Gastroesophageal sphincter (tissue), 4 donors: ENCODE results near the gene RABGAP1. TPM values are rescaled to one million over a fixed set of nuclear protein-coding genes. Genes with fewer than 3 reads are reported as not detected.

ENCODE experiments used
- ATAC-seq: fragments of 150-250 bp; one replicate; pipeline ENCODE4 v1.9.1; 2016; ENCODE audit warnings: mild to moderate bottlenecking, moderate library complexity
- H3K27ac ChIP-seq, 4 donors: fragments of 200-600 bp; sonication (generic) in 3 of 4; 1 replicate in 3 of 4; 2 replicates in 1 of 4; pipeline ENCODE4 v1.5.1; 2016 to 2019
- H3K27me3 ChIP-seq: fragments of 200-600 bp; sonication (generic); one replicate; pipeline ENCODE4 v1.5.1; 2019
- H3K36me3 ChIP-seq, 2 donors: fragments of 200-600 bp; sonication (generic); one replicate each; pipeline ENCODE4 v1.5.1; 2019; ENCODE audit warnings: control low read depth in 1 of 2
- H3K4me1 ChIP-seq, 3 donors: fragments of 200-600 bp; sonication (generic); 1 replicate in 2 of 3; 2 replicates in 1 of 3; pipeline ENCODE4 v1.5.1; 2016 to 2019; ENCODE audit warnings: control low read depth in 2 of 3
- H3K4me3 ChIP-seq, 2 donors: fragments of 200-600 bp; sonication (generic); one replicate each; pipeline ENCODE4 v1.5.1; 2019; ENCODE audit warnings: mild to moderate bottlenecking in 1 of 2, moderate library complexity in 1 of 2
- H3K9me3 ChIP-seq, 3 donors: fragments of 200-600 bp; sonication (generic); one replicate each; pipeline ENCODE4 v1.5.1; 2017 to 2019; ENCODE audit warnings: control low read depth in 2 of 3
- CTCF ChIP-seq, 4 experiments: fragments of 200-600 bp in 2 of 4; fragments of 450-650 bp in 2 of 4; sonication (generic) in 1 of 4; IDR thresholded peaks; one replicate each; pipeline ENCODE4 v1.5.1; 2017 to 2019; ENCODE audit warnings: antibody characterized with exemption in 4 of 4, mild to moderate bottlenecking in 2 of 4, moderate library complexity in 2 of 4
- EP300 ChIP-seq: sonication (generic); formaldehyde crosslinking; IDR thresholded peaks from one replicate; pipeline ENCODE4 v1.6.1; 2017; ENCODE audit warnings: antibody characterized with exemption, mild to moderate bottlenecking
- POLR2A ChIP-seq, 2 donors: fragments of 450-650 bp; IDR thresholded peaks; one replicate each; pipeline ENCODE4 v1.6.1; 2017; ENCODE audit warnings: antibody characterized with exemption in 2 of 2, mild to moderate bottlenecking in 2 of 2, moderate library complexity in 1 of 2
- POLR2AphosphoS5 ChIP-seq: sonication (generic); formaldehyde crosslinking; IDR thresholded peaks from one replicate; pipeline ENCODE4 v1.6.1; 2017; ENCODE audit warnings: antibody characterized with exemption
- WGBS, 2 donors: methylation state at CpG; one replicate each; pipeline ENCODE4 v1.1.5; 2018; ENCODE audit warnings: low coverage in 1 of 2; 5-methylcytosine and 5-hydroxymethylcytosine counted together
- total RNA-seq, 4 donors: library from RNA; depleted of rRNA; stranded (reverse); fragments of >200 nt; gene quantifications; one replicate each; pipeline ENCODE4 v1.1.0, GENCODE V29; 2016

Gene RABGAP1
- total RNA-seq, 4 donors from 2014 or later: 61.2 to 139 (median 82.9) TPM

GRCh38 chr9:123087359-123087888 lies 146.6 kb downstream of the RABGAP1 start:
- H3K27ac ChIP-seq: no peak overlapping the region
- no peaks in the 10 kb centered on the region for H3K9me3 ChIP-seq
- peaks cover 0 to 31% (median 5%) of the 10 kb centered on the region in 3 donors for H3K4me1 ChIP-seq
- H3K4me3 ChIP-seq: no peak overlapping the region
- no peaks in the 10 kb centered on the region for H3K27me3 ChIP-seq
- peaks cover 0 to 96% of the 10 kb centered on the region in 2 donors for H3K36me3 ChIP-seq
- TF ChIP-seq EP300 (no peak), POLR2AphosphoS5 (no peak), CTCF (IDR thresholded peaks at IDR 0.05) (no peak), POLR2A (IDR thresholded peaks at IDR 0.05) (no peak)
- WGBS, 2 donors: 92 to 100% methylated on average over 2 to 3 of the region's 4 CpGs
- no peak for ATAC-seq

GRCh38 chr9:123089040-123089439 lies 148.2 kb downstream of the RABGAP1 start:
- no peak for TF ChIP-seq EP300
- no peak for TF ChIP-seq CTCF (IDR thresholded peaks at IDR 0.05)
- TF ChIP-seq POLR2A (IDR thresholded peaks at IDR 0.05): no peak
- no peak for TF ChIP-seq POLR2AphosphoS5
- H3K27ac ChIP-seq: peak overlapping the region in 1 of 4 donors; percentile 12
- ATAC-seq: no peak

GRCh38 chr9:123089790-123090189 lies 149.0 kb downstream of the RABGAP1 start:
- Histone ChIP-seq H3K4me1 (peaks cover 0 to 31% (median 5%) of the 10 kb centered on the region in 3 donors), H3K27ac (peak overlapping the region in 1 of 4 donors; percentile 42), H3K27me3 (no peaks in the 10 kb centered on the region), H3K4me3 (no peak overlapping the region), H3K9me3 (no peaks in the 10 kb centered on the region), H3K36me3 (peaks cover 0 to 94% of the 10 kb centered on the region in 2 donors)
- WGBS, 2 donors: 93 to 94% methylated on average over 4 to 5 of the region's 5 CpGs
- ATAC-seq: no peak
- no peak for TF ChIP-seq EP300
- TF ChIP-seq POLR2AphosphoS5: no peak
- no peak for TF ChIP-seq POLR2A (IDR thresholded peaks at IDR 0.05)
- no peak for TF ChIP-seq CTCF (IDR thresholded peaks at IDR 0.05)

More at GRCh38 chr9:123089040-123089439, 148.2 kb downstream of the RABGAP1 start:
- Histone ChIP-seq H3K9me3 (no peaks in the 10 kb centered on the region), H3K4me1 (peaks cover 0 to 31% (median 5%) of the 10 kb centered on the region in 3 donors), H3K36me3 (peaks cover 0 to 96% of the 10 kb centered on the region in 2 donors), H3K4me3 (no peak overlapping the region), H3K27me3 (no peaks in the 10 kb centered on the region)
- WGBS, 2 donors: 92% methylated on average over 1 of the region's 1 CpG; no CpG with 5 or more reads in 1 of the 2 donors

- Histone ChIP-seq H3K9me3 (no peaks in the 10 kb centered on the region), H3K27ac (peak overlapping the region in 1 of 4 donors; percentile 42), H3K36me3 (peaks cover 0 to 94% of the 10 kb centered on the region in 2 donors), H3K4me1 (peaks cover 0 to 31% (median 5%) of the 10 kb centered on the region in 3 donors), H3K27me3 (no peaks in the 10 kb centered on the region), H3K4me3 (no peak overlapping the region)
- WGBS, 2 donors: 56 to 68% methylated on average over 8 of the region's 8 CpGs
- TF ChIP-seq CTCF (IDR thresholded peaks at IDR 0.05): no peak
- TF ChIP-seq POLR2AphosphoS5: no peak
- no peak for TF ChIP-seq POLR2A (IDR thresholded peaks at IDR 0.05)
- no peak for TF ChIP-seq EP300
- no peak for ATAC-seq
These were observed 149.5 kb downstream of the RABGAP1 start for GRCh38 chr9:123090198-123090896.

GRCh38 chr9:123090956-123091355 lies 150.1 kb downstream of the RABGAP1 start:
- ATAC-seq: no peak
- Histone ChIP-seq H3K27ac (no peak overlapping the region), H3K4me1 (peaks cover 0 to 31% (median 5%) of the 10 kb centered on the region in 3 donors), H3K4me3 (no peak overlapping the region), H3K9me3 (no peaks in the 10 kb centered on the region), H3K36me3 (peaks cover 0 to 94% of the 10 kb centered on the region in 2 donors), H3K27me3 (no peaks in the 10 kb centered on the region)
- WGBS, 2 donors: 33 to 75% methylated on average over 1 to 2 of the region's 2 CpGs
- TF ChIP-seq EP300 (no peak), POLR2A (IDR thresholded peaks at IDR 0.05) (no peak), CTCF (IDR thresholded peaks at IDR 0.05) (no peak), POLR2AphosphoS5 (no peak)
